Ecto neural progenitor cell (in vitro differentiated cells): ENCODE results near the gene TF.

Experiments used
- DNase-seq: peaks from one replicate; pipeline ENCODE4 v3.0.0-alpha.2; 2018; ENCODE audit warnings: low spot score

TF gene

DNA sequence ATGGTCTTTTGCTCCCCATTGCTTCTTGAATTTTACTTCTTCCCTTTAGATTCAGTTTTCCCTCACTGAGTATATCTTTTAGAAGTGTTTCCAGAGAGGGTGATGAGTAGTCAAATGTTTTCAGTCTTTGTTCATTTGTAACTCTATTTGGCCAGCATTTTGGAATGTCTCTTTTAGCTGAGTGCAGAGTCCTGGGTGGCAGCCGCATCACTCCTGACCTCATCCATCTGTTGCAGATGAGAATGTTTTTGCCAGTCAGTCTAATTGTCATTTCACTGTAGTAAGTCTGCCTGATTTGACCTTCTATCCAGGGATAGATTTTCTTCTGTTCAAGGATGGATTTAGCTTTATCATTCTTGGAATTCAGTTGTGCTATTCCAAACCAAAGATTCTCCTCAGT lies 66.7 kb downstream of the TF start:
- DNase-seq = no peak

DNA sequence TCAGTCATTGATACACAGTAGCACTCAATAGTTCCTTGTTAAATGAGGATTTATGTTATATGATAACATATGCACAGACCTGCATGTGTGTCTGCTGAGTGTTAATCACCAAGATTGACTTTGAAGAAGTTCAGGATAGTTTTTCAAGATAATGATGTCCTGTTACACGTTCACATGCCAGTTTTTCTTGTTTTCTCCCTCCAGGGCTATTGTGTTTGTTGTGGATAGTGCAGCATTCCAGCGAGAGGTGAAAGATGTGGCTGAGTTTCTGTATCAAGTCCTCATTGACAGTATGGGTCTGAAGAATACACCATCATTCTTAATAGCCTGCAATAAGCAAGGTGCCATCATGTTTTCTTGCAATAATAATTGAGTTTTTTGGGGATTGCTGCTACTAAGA lies 69.2 kb downstream of the TF start:
- DNase-seq = no peak

DNA sequence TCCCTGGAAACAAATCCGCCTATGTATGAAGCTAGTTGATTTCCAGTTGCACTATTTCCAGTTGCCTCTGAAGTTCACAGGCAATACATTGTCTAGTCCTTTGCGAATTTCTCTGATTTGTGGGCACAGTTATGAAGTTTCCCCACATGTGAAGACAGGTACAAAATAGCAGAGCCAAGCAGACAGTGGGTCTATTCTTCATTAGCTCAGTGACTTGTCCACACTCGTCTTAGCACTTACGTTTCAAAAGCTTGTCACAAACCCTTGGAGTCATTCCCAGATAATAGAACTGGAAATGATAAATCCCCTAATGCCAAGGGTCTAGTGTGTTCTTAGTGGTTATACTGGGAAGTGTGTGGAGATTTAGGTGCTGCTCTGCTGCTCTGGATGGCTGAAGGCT lies 73.9 kb downstream of the TF start:
- DNase-seq = no peak

GRCh38 chr3:133820889-133821675 lies 74.9 kb downstream of the TF start:
- no peak for DNase-seq

DNA sequence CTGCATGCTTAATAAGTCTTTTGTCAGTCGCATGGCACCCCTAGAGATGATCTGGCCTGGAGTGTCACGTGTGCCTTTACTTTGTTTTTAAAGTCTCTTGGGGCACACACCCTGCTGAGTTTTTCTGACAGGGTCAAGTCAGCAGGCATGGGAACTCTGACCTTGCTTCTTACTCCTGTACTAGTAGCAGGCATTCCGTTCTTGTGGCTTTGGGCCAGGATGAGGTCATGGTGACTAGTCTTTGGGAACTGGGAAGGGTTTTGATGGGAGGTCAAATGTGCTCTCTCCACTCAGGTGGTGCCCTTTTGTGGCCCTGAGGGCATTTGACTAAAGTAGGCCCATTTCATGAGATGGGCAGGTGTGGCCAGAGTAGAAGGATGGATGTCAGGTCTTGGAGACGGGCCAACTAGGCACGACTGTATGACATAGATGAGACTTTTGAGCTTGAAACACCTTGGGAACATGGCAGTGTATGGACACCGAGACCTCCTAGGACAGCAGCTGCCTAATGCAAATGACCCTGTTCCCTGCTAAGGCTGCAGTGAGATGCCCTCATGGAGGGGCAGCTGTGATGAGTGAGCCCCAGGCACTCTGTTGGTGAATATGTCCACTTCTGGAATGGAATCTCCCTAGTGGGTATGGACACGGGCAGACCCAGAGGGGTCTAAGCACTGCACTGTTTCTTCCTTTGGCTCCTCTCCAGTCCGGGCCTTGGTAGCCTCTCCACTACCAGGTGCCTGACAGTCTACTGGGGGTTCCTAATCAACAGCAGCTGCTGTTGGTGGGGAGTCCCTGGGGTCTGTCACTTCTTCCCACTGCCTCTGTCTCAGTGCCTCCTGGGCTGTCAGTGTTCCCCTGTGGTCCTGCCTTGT lies 75.8 kb downstream of the TF start:
- no peak for DNase-seq

GRCh38 chr3:133824961-133825485 lies 78.8 kb downstream of the TF start:
- no peak for DNase-seq

- no peak for DNase-seq
These were observed 80.0 kb downstream of the TF start for GRCh38 chr3:133825969-133826727.

GRCh38 chr3:133827136-133827535 lies 80.9 kb downstream of the TF start:
- DNase-seq = no peak

- DNase-seq = no peak
These were observed 81.5 kb downstream of the TF start for GRCh38 chr3:133827684-133828083.

DNA sequence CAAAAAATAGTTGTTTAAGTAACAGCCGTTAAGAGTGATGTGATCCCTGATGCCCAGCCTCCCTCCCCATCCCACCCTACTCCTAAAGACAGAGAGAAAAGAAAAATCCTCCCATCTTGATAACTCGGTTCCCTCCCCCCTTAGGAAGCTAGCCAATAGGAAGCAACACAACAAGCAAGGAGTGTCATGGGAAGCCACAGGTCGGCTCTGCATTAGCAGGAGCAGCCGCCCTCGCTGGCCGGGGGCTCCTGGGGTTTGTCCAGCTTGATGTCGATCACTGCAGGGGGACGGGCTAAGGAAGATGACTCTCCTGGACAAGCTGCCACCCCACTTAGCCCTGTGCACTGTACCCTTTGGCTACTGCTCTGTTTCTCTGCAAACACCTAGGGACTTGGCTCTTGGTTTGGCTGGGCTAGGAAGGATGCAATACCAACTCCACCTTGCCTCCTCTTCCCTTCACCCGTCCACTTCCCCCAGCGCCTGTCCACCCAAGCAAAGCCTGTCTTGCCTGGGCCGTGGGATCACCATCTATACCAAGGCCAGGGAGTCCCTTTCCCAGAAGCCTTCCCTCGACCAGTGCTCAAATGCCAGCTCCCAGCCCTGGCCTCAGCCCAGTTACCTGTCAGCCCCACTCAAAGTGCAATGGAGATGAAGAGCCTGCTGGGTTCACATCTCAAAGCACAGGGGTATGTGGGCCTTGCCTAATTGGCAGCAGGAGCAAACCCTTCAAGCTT lies 82.5 kb downstream of the TF start:
- DNase-seq = no peak

GRCh38 chr3:133829310-133829707 lies 83.1 kb downstream of the TF start:
- no peak for DNase-seq

- no peak for DNase-seq
These were observed 83.9 kb downstream of the TF start for GRCh38 chr3:133830071-133830470.

DNA sequence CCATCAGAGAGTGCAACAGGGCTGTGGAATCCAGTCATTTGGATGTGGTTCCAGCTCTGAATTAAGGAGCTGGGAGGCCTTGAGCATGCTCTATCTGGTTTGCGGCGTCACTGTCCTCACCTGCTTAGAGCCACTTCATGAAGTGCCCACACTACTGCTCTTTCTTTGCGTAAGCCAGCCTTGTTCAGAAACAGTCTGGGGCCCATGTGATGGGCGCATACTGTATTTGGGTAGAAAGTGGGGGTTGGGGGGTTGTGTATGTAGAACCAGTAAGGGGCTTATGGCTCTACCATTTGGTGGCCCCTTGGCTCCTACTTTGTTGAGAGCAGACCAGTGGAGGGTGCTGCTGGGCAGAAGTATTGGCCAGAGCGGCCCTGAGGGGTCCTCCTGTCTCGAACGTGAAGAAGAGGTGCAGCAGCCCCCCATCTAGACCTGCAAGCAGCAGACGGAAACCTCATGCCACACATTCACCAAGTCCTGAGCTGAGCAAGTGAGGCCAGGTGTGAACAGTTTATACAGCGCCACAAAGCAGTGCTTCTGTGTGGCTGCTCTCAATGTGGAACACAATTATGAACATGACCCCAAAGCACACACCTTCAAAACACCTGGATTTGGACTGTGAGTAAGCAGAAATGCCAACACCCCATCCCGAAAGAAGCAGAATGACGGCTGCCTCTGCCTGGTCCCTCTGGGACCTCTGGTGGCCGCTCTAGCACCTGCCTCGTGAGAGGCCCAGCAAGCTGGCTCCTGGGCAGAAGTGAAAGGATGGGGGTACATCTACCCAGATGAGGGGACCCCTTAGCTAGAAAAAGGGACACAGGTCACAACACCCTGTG lies 86.0 kb downstream of the TF start:
- no peak for DNase-seq

GRCh38 chr3:133832802-133833144 lies 86.6 kb downstream of the TF start:
- DNase-seq = no peak

DNA sequence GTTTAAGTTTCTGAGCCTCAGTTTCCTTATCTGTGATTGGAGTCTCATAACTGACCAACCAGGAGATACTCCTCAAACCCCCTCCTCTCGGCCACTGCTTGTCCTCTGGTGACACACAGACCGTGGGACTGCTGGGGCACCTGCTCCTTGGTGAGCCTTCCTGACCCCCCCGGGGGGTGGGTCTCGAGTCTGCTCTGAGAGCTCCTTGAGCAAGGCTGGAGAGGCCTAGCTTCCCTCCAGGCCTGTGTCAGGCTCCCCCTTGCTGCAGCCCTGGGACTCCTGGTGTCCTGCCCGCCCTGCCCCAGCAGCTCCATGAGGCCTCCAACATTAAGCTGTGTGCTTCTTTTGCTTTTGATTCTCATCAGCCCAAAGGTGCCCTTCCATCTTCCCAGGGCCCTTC lies 87.1 kb downstream of the TF start:
- DNase-seq = no peak

DNA sequence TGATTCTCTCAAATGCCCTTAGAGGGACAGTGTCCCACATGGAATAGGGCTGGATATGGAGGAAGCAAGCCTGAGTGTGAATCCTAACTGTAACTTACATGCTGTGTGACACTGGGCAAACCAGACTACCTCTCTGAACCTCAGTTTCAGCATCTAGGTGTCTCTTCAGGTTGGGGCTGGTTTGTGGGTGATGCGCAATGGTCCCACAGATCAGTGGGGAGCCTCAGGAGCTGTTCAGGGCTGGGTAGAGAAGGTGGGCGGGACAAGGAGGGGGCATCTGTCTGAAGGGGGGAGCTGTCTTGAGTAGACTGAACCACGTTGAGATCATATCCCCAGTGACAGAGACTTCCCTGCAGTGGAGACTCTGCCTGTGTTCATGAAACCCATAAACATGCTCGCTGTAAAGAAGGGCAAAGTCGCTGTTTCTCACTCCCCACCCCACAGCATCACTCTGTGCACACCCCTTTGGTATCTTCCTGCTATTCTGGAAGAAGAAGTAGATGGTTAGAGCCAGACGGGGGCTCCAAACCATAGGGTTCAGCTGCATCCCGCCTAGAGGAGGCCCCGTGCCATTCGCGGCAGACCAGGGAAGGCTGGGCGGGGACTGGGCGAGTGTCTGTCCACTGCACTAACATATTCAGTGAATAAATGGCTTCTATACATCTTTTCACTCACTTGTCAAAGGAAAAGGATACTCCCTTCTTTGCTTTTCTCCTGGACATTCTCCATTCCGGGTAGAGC lies 87.9 kb downstream of the TF start:
- no peak for DNase-seq

- peak; percentile 29 for DNase-seq
These were observed 88.6 kb downstream of the TF start for GRCh38 chr3:133834621-133835417.

DNA sequence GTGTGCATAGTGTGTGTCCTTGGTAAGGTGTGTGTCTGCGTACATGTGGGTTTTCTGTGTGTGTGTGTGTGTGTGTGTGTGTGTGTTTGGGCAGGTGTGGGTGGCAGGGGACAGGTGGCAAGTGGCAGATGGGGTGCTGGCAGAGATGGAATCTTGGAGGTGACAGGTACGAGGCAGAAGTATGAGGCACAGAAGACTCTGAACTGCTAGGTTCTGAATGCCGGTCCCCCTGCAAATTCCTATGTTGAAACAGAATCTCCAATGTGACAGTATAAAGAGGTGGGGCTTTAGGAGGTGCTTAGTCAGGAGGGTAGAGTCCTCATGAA lies 89.2 kb downstream of the TF start:
- no peak for DNase-seq

DNA sequence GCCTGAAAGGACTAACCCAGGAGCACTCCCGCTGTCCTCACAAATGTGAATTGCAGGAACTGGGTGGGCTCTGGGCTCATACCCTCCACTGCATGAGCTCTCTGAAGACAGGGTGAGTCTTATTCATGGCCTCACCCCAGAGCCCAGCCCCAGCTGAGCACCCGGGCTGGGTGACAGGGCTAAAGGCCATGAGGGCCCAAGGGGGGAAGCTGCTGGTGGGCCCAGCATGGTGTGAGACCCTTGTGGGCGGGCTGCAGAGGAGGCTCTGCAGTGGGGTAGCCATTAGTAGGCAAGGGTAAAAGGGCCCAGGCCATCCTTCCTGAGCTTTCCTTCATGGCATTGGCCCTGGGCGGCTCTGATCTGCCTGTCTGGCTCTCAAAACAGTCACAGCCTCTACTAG lies 89.8 kb downstream of the TF start:
- DNase-seq = peak; percentile 21
